Stomach (tissue), 9 donors: Measurements from ENCODE around the gene SCNN1B. TPM values are rescaled to one million over a fixed set of nuclear protein-coding genes. Genes with fewer than 3 reads are reported as not detected.

Experiments used
- DNase-seq, 2 donors: peaks; one replicate each; pipeline versions ENCODE4 v3.0.0 to v3.0.0-alpha.2; 2013 to 2019
- H3K27ac ChIP-seq, 5 donors: fragments of 200-600 bp in 4 of 5; sonication (generic) in 4 of 5; one replicate each; pipeline ENCODE4 v1.5.1; 2013 to 2019; ENCODE audit warnings: mild to moderate bottlenecking in 1 of 5, moderate library complexity in 1 of 5
- H3K27me3 ChIP-seq, 3 donors: fragments of 200-600 bp; sonication (generic); one replicate each; pipeline ENCODE4 v1.5.1; 2017 to 2019; ENCODE audit warnings: mixed run types in 1 of 3
- H3K36me3 ChIP-seq, 4 donors: fragments of 200-600 bp; sonication (generic); 1 replicate in 3 of 4; 2 replicates in 1 of 4; pipeline ENCODE4 v1.5.1; 2016 to 2019
- H3K4me1 ChIP-seq, 4 donors: fragments of 200-600 bp; sonication (generic); one replicate each; pipeline ENCODE4 v1.5.1; 2016 to 2019
- H3K4me3 ChIP-seq, 4 donors: fragments of 200-600 bp; sonication (generic) in 3 of 4; one replicate each; pipeline ENCODE4 v1.5.1; 2016 to 2019; ENCODE audit warnings: mild to moderate bottlenecking in 1 of 4
- H3K9me3 ChIP-seq, 4 donors: fragments of 200-600 bp; sonication (generic); one replicate each; pipeline ENCODE4 v1.5.1; 2016 to 2019
- CTCF ChIP-seq, 7 experiments: fragments of 450-650 bp in 4 of 7; fragments of 200-600 bp in 3 of 7; sonication (generic) in 3 of 7; IDR thresholded peaks; one replicate each; pipeline ENCODE4 v1.5.1; 2016 to 2019; ENCODE audit warnings: antibody characterized with exemption in 7 of 7, control low read depth in 2 of 7, mild to moderate bottlenecking in 1 of 7
- EP300 ChIP-seq: sonication (generic); formaldehyde crosslinking; IDR thresholded peaks from one replicate; pipeline ENCODE4 v1.6.1; 2017; ENCODE audit warnings: antibody characterized with exemption
- POLR2A ChIP-seq, 4 donors: fragments of 450-650 bp; IDR thresholded peaks; one replicate each; pipeline ENCODE4 v1.6.1; 2016; ENCODE audit warnings: antibody characterized with exemption in 4 of 4, control low read depth in 2 of 4, mild to moderate bottlenecking in 1 of 4, moderate library complexity in 1 of 4
- POLR2AphosphoS5 ChIP-seq, 3 donors: sonication (generic); formaldehyde crosslinking; IDR thresholded peaks; one replicate each; pipeline ENCODE4 v1.6.1; 2016; ENCODE audit warnings: antibody characterized with exemption in 3 of 3
- WGBS, 5 donors: extraction: QIAGEN DNeasy Blood & Tissue Kit in 3 of 5; methylation state at CpG; one replicate each; pipeline versions ENCODE4 v1.1.5 to v1.1.7; 2013 to 2018; 5-methylcytosine and 5-hydroxymethylcytosine counted together
- intact Hi-C: fragments of 100-400 bp; cut with DNase I; formaldehyde crosslinking; loops from one replicate; pipeline ENCODE4 v1.15.1; 2023; ENCODE audit warnings: low total_unique reads
- polyA plus RNA-seq, 3 donors: library from polyadenylated mRNA; stranded (reverse); fragments of 200-250 nt; gene quantifications; one replicate each; pipeline ENCODE4 v1.2.3, GENCODE V29; 2013
- total RNA-seq, 5 donors: library from RNA; depleted of rRNA; stranded (reverse); fragments of >200 nt; gene quantifications; one replicate each; pipeline versions ENCODE4 v1.1.0 to v1.2.3, GENCODE V29; 2014 to 2016
- donor health status: healthy with polysubstance abuse.
- donor health status: Bipolar disorder and iron deficiency.
- donor health status: healthy.

SCNN1B gene
- total and polyA plus RNA-seq, 8 donors = 4.1 to 97.3 (median 21.8) TPM

- 88 to 95% (median 93%) methylated on average over 14 of the region's 14 CpGs for WGBS, 5 donors
- Histone ChIP-seq H3K27ac (no peak overlapping the region), H3K36me3 (no peaks in the 10 kb centered on the region), H3K27me3 (no peaks in the 10 kb centered on the region), H3K4me1 (peaks cover 0 to 43% (median 28%) of the 10 kb centered on the region in 4 donors), H3K4me3 (no peak overlapping the region), H3K9me3 (no peaks in the 10 kb centered on the region)
- intact Hi-C loops = no loop called here
- TF ChIP-seq CTCF (IDR thresholded peaks at IDR 0.05) (no peak), POLR2AphosphoS5 (IDR thresholded peaks at IDR 0.05) (no peak), POLR2A (IDR thresholded peaks at IDR 0.05) (no peak), EP300 (no peak)
- DNase-seq = no peak
Observed at GRCh38 chr16:23321206-23321875, 19.2 kb downstream of the SCNN1B start.

DNA sequence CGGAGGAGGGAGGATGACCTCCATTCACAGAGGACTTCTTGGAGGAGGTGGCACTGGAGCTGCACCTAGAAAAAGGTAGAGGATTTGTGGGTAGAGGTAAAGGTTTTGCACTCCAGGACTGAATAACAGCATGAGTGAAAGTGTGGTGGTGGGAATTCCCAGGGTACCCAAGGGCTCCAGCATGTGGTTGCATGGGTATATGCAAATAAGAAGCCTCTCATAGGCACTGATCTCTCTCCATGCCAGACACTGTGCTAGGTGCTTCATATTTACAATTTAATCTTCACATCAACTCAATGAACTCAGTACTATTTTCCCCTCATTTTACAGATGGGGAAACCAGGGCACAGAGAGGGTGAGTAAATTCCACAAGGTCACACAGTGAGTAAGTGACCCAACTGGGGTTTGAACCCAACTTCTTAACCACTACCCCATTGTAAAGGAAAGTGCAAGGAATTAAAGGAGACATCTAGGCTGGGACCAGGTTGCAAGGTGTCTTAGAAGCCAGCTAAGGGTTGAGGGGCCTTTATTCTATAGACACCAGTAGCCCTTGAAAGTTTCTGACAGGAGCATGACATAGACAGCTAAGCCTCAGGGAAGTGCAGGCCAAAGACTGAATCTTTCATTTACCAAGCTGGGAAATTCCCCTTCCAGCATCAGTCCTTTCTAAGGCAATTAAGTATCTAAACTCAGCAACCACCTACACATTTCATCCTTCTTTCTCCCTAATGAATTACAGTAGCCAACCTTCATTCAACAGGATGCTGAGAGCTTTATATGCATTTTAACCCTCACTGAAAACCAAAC, 21.3 kb downstream of the SCNN1B start:
- H3K27me3 ChIP-seq = peaks cover 0 to 5% (median 0%) of the 10 kb centered on the region in 3 donors
- no peaks in the 10 kb centered on the region for H3K9me3 ChIP-seq
- H3K36me3 ChIP-seq = no peaks in the 10 kb centered on the region
- 83 to 94% (median 93%) methylated on average over 1 of the region's 1 CpG for WGBS, 5 donors
- peaks cover 0 to 33% (median 18%) of the 10 kb centered on the region in 4 donors for H3K4me1 ChIP-seq
- no peak overlapping the region for H3K4me3 ChIP-seq
- DNase-seq = no peak
- TF ChIP-seq CTCF (IDR thresholded peaks at IDR 0.05) = no peak
- TF ChIP-seq POLR2A (IDR thresholded peaks at IDR 0.05) = no peak
- no peak for TF ChIP-seq POLR2AphosphoS5 (IDR thresholded peaks at IDR 0.05)
- TF ChIP-seq EP300 = no peak
- H3K27ac ChIP-seq = no peak overlapping the region
- intact Hi-C loops = no loop called here

GRCh38 chr16:23324727-23325126, 22.6 kb downstream of the SCNN1B start:
- H3K27me3 ChIP-seq = peaks cover 0 to 5% (median 0%) of the 10 kb centered on the region in 3 donors
- intact Hi-C loops = no loop called here
- no peak overlapping the region for H3K4me3 ChIP-seq
- H3K36me3 ChIP-seq = no peaks in the 10 kb centered on the region
- 10 to 29% (median 13%) methylated on average over 1 of the region's 1 CpG for WGBS, 5 donors
- DNase-seq = peak; percentile 69 to 78
- H3K27ac ChIP-seq = peak overlapping the region; percentile 8 to 35 (median 18)
- H3K4me1 ChIP-seq = peaks cover 0 to 27% (median 14%) of the 10 kb centered on the region in 4 donors
- no peaks in the 10 kb centered on the region for H3K9me3 ChIP-seq
- TF ChIP-seq CTCF (IDR thresholded peaks at IDR 0.05) = no peak
- TF ChIP-seq POLR2AphosphoS5 (IDR thresholded peaks at IDR 0.05) = peak in 2 of 3 donors; percentile 9 to 27
- TF ChIP-seq EP300 = no peak

GRCh38 chr16:23327836-23328235, 25.7 kb downstream of the SCNN1B start:
- Histone ChIP-seq H3K9me3 (no peaks in the 10 kb centered on the region), H3K4me1 (peaks cover 0 to 19% (median 14%) of the 10 kb centered on the region in 4 donors), H3K27me3 (peaks cover 0 to 5% (median 0%) of the 10 kb centered on the region in 3 donors), H3K4me3 (no peak overlapping the region), H3K27ac (no peak overlapping the region), H3K36me3 (no peaks in the 10 kb centered on the region)
- 81 to 92% (median 88%) methylated on average over 4 of the region's 4 CpGs for WGBS, 5 donors
- intact Hi-C loops = no loop called here
- DNase-seq = no peak
- no peak for TF ChIP-seq CTCF (IDR thresholded peaks at IDR 0.05)
- TF ChIP-seq POLR2AphosphoS5 (IDR thresholded peaks at IDR 0.05) = no peak
- TF ChIP-seq EP300 = no peak
- TF ChIP-seq POLR2A (IDR thresholded peaks at IDR 0.05) = no peak
